Measurements from ENCODE around the gene LRRTM4. TPM values are rescaled to one million over a fixed set of nuclear protein-coding genes. Genes with fewer than 3 reads are reported as not detected.

The LRRTM4 gene
- total RNA-seq, 2 donors from 2014 or later = 7.0 to 21.1 TPM

DNA sequence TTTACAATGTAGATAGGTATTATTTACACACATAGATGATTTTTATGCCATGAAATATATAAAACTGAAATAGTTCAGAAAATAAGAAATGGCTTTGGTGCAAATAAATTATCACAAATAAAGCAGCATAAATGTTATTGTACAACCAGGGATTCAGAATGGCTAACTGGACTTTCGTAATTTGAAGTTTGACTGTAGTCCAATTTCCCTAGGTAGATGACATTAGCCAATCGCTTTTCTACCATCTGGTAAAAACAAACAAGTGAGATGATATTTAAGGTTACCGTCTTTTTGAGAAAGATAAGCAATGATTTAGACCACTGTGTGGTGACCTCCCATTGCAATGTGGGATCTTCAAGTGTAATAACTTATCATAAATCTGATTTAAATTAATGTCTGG, 400.7 kb downstream of the LRRTM4 start:
- H3K36me3 Mint-ChIP-seq (ENCODE audit: low read depth) = no peaks in the 10 kb centered on the region
- Histone ChIP-seq H3K9ac (ENCODE audit: extremely low read depth, low read length, poor library complexity, severe bottlenecking) (no peak overlapping the region), H3K36me3 (ENCODE audit: control insufficient read depth, insufficient read depth, low read length) (no peaks in the 10 kb centered on the region), H3K27me3 (ENCODE audit: control insufficient read depth, insufficient read depth, low read length, poor library complexity, severe bottlenecking) (no peaks in the 10 kb centered on the region), H3K4me1 (ENCODE audit: control insufficient read depth, insufficient read depth, low read length) (no peaks in the 10 kb centered on the region), H3K27ac (ENCODE audit: low read depth, low read length) (no peak overlapping the region), H3K9me3 (ENCODE audit: control insufficient read depth, low read length) (no peaks in the 10 kb centered on the region), H3K4me3 (ENCODE audit: low read length) (no peak overlapping the region)
- H3K4me1 Mint-ChIP-seq = no peaks in the 10 kb centered on the region
- no peaks in the 10 kb centered on the region for H3K9me3 Mint-ChIP-seq
- 87 to 100% methylated on average over 3 of the region's 3 CpGs for WGBS, 2 experiments (ENCODE audit: insufficient coverage in 1 of 2, insufficient read length in 1 of 2)
- DNase-seq = no peak
- TF ChIP-seq, protein P1, sequence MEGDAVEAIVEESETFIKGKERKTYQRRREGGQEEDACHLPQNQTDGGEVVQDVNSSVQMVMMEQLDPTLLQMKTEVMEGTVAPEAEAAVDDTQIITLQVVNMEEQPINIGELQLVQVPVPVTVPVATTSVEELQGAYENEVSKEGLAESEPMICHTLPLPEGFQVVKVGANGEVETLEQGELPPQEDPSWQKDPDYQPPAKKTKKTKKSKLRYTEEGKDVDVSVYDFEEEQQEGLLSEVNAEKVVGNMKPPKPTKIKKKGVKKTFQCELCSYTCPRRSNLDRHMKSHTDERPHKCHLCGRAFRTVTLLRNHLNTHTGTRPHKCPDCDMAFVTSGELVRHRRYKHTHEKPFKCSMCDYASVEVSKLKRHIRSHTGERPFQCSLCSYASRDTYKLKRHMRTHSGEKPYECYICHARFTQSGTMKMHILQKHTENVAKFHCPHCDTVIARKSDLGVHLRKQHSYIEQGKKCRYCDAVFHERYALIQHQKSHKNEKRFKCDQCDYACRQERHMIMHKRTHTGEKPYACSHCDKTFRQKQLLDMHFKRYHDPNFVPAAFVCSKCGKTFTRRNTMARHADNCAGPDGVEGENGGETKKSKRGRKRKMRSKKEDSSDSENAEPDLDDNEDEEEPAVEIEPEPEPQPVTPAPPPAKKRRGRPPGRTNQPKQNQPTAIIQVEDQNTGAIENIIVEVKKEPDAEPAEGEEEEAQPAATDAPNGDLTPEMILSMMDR (conservative IDR thresholded peaks at IDR 0.05) = no peak
- H3K4me3 Mint-ChIP-seq = no peak overlapping the region
- H3K27me3 Mint-ChIP-seq (ENCODE audit: insufficient read depth) = no peaks in the 10 kb centered on the region
- H3K27ac Mint-ChIP-seq = no peak overlapping the region

GRCh38 chr2:77119333-77119732, 402.8 kb downstream of the LRRTM4 start:
- TF ChIP-seq, protein P1 (conservative IDR thresholded peaks at IDR 0.05) = no peak
- 91% methylated on average over 1 of the region's 1 CpG; no CpG with 5 or more reads in 1 of the 2 experiments for WGBS, 2 experiments (ENCODE audit: insufficient coverage in 1 of 2, insufficient read length in 1 of 2)
- H3K4me1 Mint-ChIP-seq = no peaks in the 10 kb centered on the region
- Histone ChIP-seq H3K9me3 (ENCODE audit: control insufficient read depth, low read length) (peaks cover 3% of the 10 kb centered on the region), H3K36me3 (ENCODE audit: control insufficient read depth, insufficient read depth, low read length) (no peaks in the 10 kb centered on the region), H3K4me3 (ENCODE audit: low read length) (no peak overlapping the region), H3K27ac (ENCODE audit: low read depth, low read length) (no peak overlapping the region), H3K4me1 (ENCODE audit: control insufficient read depth, insufficient read depth, low read length) (no peaks in the 10 kb centered on the region), H3K9ac (ENCODE audit: extremely low read depth, low read length, poor library complexity, severe bottlenecking) (no peak overlapping the region), H3K27me3 (ENCODE audit: control insufficient read depth, insufficient read depth, low read length, poor library complexity, severe bottlenecking) (no peaks in the 10 kb centered on the region)
- peaks cover 12% of the 10 kb centered on the region for H3K36me3 Mint-ChIP-seq (ENCODE audit: low read depth)
- peaks cover 16% of the 10 kb centered on the region for H3K9me3 Mint-ChIP-seq
- no peaks in the 10 kb centered on the region for H3K27me3 Mint-ChIP-seq (ENCODE audit: insufficient read depth)
- no peak overlapping the region for H3K27ac Mint-ChIP-seq
- DNase-seq = no peak
- H3K4me3 Mint-ChIP-seq = no peak overlapping the region

DNA sequence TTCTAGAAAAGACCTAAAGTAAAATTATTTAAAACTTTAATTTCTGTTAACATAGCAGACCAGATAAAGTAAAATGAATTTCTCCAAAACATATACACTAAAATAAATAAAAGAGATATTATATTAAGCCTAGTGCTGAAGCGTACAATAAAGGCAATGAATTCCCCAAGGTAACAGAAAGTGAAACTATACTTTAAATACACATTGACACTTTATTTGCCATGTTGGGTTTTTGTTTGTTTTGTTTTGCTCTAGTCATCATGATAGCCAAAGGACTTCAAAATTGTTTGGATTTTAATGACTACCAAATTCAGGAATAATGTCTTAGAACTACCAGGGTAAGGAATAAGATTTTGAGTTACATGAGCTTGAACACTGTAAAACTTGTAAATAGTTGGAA, 413.3 kb downstream of the LRRTM4 start:
- H3K4me1 Mint-ChIP-seq = peaks cover 16% of the 10 kb centered on the region
- Histone ChIP-seq H3K4me3 (ENCODE audit: low read length) (no peak overlapping the region), H3K4me1 (ENCODE audit: control insufficient read depth, insufficient read depth, low read length) (no peaks in the 10 kb centered on the region), H3K27me3 (ENCODE audit: control insufficient read depth, insufficient read depth, low read length, poor library complexity, severe bottlenecking) (no peaks in the 10 kb centered on the region), H3K9me3 (ENCODE audit: control insufficient read depth, low read length) (peaks cover 4% of the 10 kb centered on the region), H3K36me3 (ENCODE audit: control insufficient read depth, insufficient read depth, low read length) (no peaks in the 10 kb centered on the region), H3K9ac (ENCODE audit: extremely low read depth, low read length, poor library complexity, severe bottlenecking) (no peak overlapping the region), H3K27ac (ENCODE audit: low read depth, low read length) (no peak overlapping the region)
- no CpG with 5 or more reads among the region's 1 CpG for WGBS, 2 experiments (ENCODE audit: insufficient coverage in 1 of 2, insufficient read length in 1 of 2)
- H3K27me3 Mint-ChIP-seq (ENCODE audit: insufficient read depth) = no peaks in the 10 kb centered on the region
- no peak overlapping the region for H3K4me3 Mint-ChIP-seq
- no peak overlapping the region for H3K27ac Mint-ChIP-seq
- peaks cover 35% of the 10 kb centered on the region for H3K36me3 Mint-ChIP-seq (ENCODE audit: low read depth)
- TF ChIP-seq, protein P1 (conservative IDR thresholded peaks at IDR 0.05) = no peak
- DNase-seq = no peak
- H3K9me3 Mint-ChIP-seq = peaks cover 16% of the 10 kb centered on the region

Data from endodermal cell (in vitro differentiated cells).